GM12878 (cell line): Measurements from ENCODE around the gene CD209.

Source experiments
- EZH2 ChIP-seq: IDR thresholded peaks from 2 replicates; pipeline ENCODE4 v1.6.1; 2012; ENCODE audit warnings: low read depth, mild to moderate bottlenecking, control low read depth, inconsistent platforms, low read length, borderline replicate concordance; ENCODE audit not compliant: control insufficient read depth
- NR2F1 ChIP-seq: fragments of 450-650 bp; conservative IDR thresholded peaks from 2 replicates; pipeline ENCODE4 v1.6.1; 2017; ENCODE audit warnings: mild to moderate bottlenecking
- SUPT20H ChIP-seq: IDR thresholded peaks from 2 replicates; pipeline ENCODE4 v1.6.1; 2011; ENCODE audit warnings: low read depth, mild to moderate bottlenecking, low read length, moderate library complexity, borderline replicate concordance; ENCODE audit not compliant: control insufficient read depth
- TF ChIP-seq, protein P1 (sequence below), 3 experiments: IDR thresholded peaks in 2 of 3; conservative IDR thresholded peaks in 1 of 3; 2 replicates each; pipeline ENCODE4 v1.5.1; 2011; ENCODE audit warnings: low read depth in 3 of 3, low read length in 3 of 3, mild to moderate bottlenecking in 3 of 3, control low read depth in 2 of 3, moderate library complexity in 2 of 3, inconsistent platforms in 1 of 3, mixed read lengths in 1 of 3; ENCODE audit not compliant: control insufficient read depth in 2 of 3, insufficient read depth in 1 of 3; ENCODE audit errors: extremely low read depth in 1 of 3

DNA sequence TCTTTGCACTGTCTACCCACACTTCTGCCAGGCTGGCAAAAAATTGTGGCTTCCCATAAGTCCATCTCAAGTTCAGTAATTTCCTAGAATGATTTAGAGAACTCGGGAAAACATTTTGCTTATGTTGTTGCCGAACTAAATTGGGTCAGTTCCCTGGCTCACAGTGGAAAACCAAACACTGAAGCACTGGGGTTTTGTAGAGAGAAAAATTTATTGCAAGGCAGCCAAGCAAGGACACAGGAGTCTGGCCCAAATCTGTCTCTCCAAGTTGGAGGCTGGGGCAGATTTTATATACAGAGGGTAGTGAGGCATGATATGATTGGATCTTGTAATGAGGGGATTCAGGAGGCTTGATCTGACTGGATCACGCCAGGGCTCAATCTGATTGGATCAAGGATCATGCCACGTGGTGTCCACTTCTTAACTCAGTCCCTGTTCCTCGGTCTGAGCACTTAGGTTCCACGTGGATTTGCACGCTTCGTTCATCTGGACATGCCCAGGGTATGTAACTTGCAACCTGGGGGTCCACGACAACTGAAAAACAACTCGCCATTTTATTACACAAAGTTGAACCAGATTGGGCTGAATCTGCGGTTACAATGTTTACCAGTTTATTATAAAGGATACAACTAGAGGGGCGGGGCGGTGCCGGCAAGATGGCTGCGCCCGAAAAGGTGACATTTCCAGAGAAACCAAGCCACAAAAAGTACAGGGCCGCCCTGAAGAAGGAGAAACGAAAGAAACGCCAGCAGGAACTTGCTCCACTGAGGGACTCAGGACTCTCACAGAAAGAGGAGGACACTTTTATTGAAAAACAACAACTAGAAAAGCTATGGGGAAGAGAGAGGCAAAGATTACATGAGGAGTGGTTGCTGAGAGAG is 7.3 kb downstream of the CD209 start:
- TF ChIP-seq NR2F1 (no peak), EZH2 (no peak), SUPT20H (no peak)
- TF ChIP-seq, protein P1, sequence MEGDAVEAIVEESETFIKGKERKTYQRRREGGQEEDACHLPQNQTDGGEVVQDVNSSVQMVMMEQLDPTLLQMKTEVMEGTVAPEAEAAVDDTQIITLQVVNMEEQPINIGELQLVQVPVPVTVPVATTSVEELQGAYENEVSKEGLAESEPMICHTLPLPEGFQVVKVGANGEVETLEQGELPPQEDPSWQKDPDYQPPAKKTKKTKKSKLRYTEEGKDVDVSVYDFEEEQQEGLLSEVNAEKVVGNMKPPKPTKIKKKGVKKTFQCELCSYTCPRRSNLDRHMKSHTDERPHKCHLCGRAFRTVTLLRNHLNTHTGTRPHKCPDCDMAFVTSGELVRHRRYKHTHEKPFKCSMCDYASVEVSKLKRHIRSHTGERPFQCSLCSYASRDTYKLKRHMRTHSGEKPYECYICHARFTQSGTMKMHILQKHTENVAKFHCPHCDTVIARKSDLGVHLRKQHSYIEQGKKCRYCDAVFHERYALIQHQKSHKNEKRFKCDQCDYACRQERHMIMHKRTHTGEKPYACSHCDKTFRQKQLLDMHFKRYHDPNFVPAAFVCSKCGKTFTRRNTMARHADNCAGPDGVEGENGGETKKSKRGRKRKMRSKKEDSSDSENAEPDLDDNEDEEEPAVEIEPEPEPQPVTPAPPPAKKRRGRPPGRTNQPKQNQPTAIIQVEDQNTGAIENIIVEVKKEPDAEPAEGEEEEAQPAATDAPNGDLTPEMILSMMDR (IDR thresholded peaks at IDR 0.05 in 2 of 3, conservative IDR thresholded peaks at IDR 0.05 in 1 of 3; ENCODE audit: control insufficient read depth in 2 of 3, extremely low read depth in 1 of 3, insufficient read depth in 1 of 3, low read depth in 3 of 3, low read length in 3 of 3): no peak
